HG03354 (cell line): ENCODE results near the gene CA14.
"Not testable (repeated sequence)": the region's sequence is repeated elsewhere in the genome, so short reads cannot be mapped to it uniquely, and the experiment has no call there.

Experiments
- ATAC-seq: cut with Tn5 transposase; IDR thresholded peaks from one replicate; pipeline ENCODE4 v1.9.1; 2021; ENCODE audit warnings: mild to moderate bottlenecking; ENCODE audit not compliant: unreplicated experiment, poor library complexity, severe bottlenecking

CA14 gene

GRCh38 chr1:150271291-150271959 lies 13.9 kb downstream of the CA14 start:
- no peak for ATAC-seq

GRCh38 chr1:150273311-150273710 lies 15.7 kb downstream of the CA14 start:
- ATAC-seq = no peak

- ATAC-seq = no peak
Observed at GRCh38 chr1:150280138-150280707, 22.6 kb downstream of the CA14 start.

GRCh38 chr1:150281221-150281757 lies 23.7 kb downstream of the CA14 start:
- ATAC-seq = no peak

- ATAC-seq = peak; percentile 92
Observed at GRCh38 chr1:150281758-150282557, 24.4 kb downstream of the CA14 start, which contains the start of gene CIART. Gene CIART (plus strand): TSS chr1:150282554. CDS start chr1:150283268, 714 bp downstream.

GRCh38 chr1:150282558-150282958 lies 25.0 kb downstream of the CA14 start:
- no peak for ATAC-seq

- ATAC-seq = no peak
Observed at GRCh38 chr1:150283260-150283659, 25.7 kb downstream of the CA14 start.

- no peak for ATAC-seq
Observed at GRCh38 chr1:150288382-150288781, 30.8 kb downstream of the CA14 start.

- no peak for ATAC-seq
Observed at GRCh38 chr1:150288822-150289221, 31.2 kb downstream of the CA14 start.

GRCh38 chr1:150293433-150294253 lies 36.1 kb downstream of the CA14 start, which contains the start of gene MRPS21:
Gene MRPS21 (plus strand): TSS chr1:150293861. CDS start chr1:150294367, 506 bp downstream.
- ATAC-seq = peak; percentile 98

GRCh38 chr1:150295476-150295875 lies 37.9 kb downstream of the CA14 start:
- ATAC-seq = no peak

- no peak for ATAC-seq
Observed at GRCh38 chr1:150299716-150300115, 42.1 kb downstream of the CA14 start.

- ATAC-seq = no peak
Observed at GRCh38 chr1:150302338-150302737, 44.8 kb downstream of the CA14 start.

- ATAC-seq = no peak
Observed at GRCh38 chr1:150302902-150303301, 45.3 kb downstream of the CA14 start.

- not testable (repeated sequence) for ATAC-seq
Observed at GRCh38 chr1:150308585-150308984, 51.0 kb downstream of the CA14 start.

GRCh38 chr1:150309758-150310508 lies 52.4 kb downstream of the CA14 start:
- ATAC-seq = no peak

- no peak for ATAC-seq
Observed at GRCh38 chr1:150311762-150312161, 54.2 kb downstream of the CA14 start.
